ENCODE results near the gene CTH.

CTH gene

GRCh38 chr1:70438529-70438928 is 27.5 kb downstream of the CTH start:
- no peak overlapping the region for H3K4me3 ChIP-seq (ENCODE audit: low read depth, low read length)
- no peak overlapping the region for H3K27ac ChIP-seq
- H3K9me3 ChIP-seq (ENCODE audit: severe bottlenecking) = no peaks in the 10 kb centered on the region
- H3K36me3 ChIP-seq = peaks cover 24% of the 10 kb centered on the region
- DNase-seq = no peak
- no peaks in the 10 kb centered on the region for H3K27me3 ChIP-seq (ENCODE audit: insufficient read depth, low read depth, severe bottlenecking)
- no peak for TF ChIP-seq CTCF (IDR thresholded peaks at IDR 0.05; ENCODE audit: low read depth, low read length)

GRCh38 chr1:70440642-70441391 is 29.7 kb downstream of the CTH start:
- no peak for DNase-seq
- H3K27me3 ChIP-seq (ENCODE audit: insufficient read depth, low read depth, severe bottlenecking) = no peaks in the 10 kb centered on the region
- no peak overlapping the region for H3K27ac ChIP-seq
- peaks cover 11% of the 10 kb centered on the region; the same call in 1 of the 2 replicates for H3K36me3 ChIP-seq
- no peaks in the 10 kb centered on the region for H3K9me3 ChIP-seq (ENCODE audit: severe bottlenecking)
- H3K4me3 ChIP-seq (ENCODE audit: low read depth, low read length) = no peak overlapping the region
- no peak for TF ChIP-seq CTCF (IDR thresholded peaks at IDR 0.05; ENCODE audit: low read depth, low read length)

- Histone ChIP-seq H3K4me3 (ENCODE audit: low read depth, low read length) (no peak overlapping the region), H3K27me3 (ENCODE audit: insufficient read depth, low read depth, severe bottlenecking) (no peaks in the 10 kb centered on the region), H3K27ac (no peak overlapping the region), H3K36me3 (peaks cover 11% of the 10 kb centered on the region; the same call in 1 of the 2 replicates), H3K9me3 (ENCODE audit: severe bottlenecking) (no peaks in the 10 kb centered on the region)
- TF ChIP-seq CTCF (IDR thresholded peaks at IDR 0.05; ENCODE audit: low read depth, low read length) = no peak
- DNase-seq = no peak
Measured at GRCh38 chr1:70441392-70442035, 30.4 kb downstream of the CTH start.

GRCh38 chr1:70442490-70442889 is 31.4 kb downstream of the CTH start:
- Histone ChIP-seq H3K9me3 (ENCODE audit: severe bottlenecking) (no peaks in the 10 kb centered on the region), H3K27me3 (ENCODE audit: insufficient read depth, low read depth, severe bottlenecking) (no peaks in the 10 kb centered on the region), H3K36me3 (peaks cover 6% of the 10 kb centered on the region; the same call in 1 of the 2 replicates), H3K27ac (no peak overlapping the region), H3K4me3 (ENCODE audit: low read depth, low read length) (no peak overlapping the region)
- no peak for TF ChIP-seq CTCF (IDR thresholded peaks at IDR 0.05; ENCODE audit: low read depth, low read length)
- DNase-seq = no peak

- no peak for DNase-seq
- H3K27ac ChIP-seq = no peak overlapping the region
- no peaks in the 10 kb centered on the region for H3K27me3 ChIP-seq (ENCODE audit: insufficient read depth, low read depth, severe bottlenecking)
- H3K9me3 ChIP-seq (ENCODE audit: severe bottlenecking) = no peaks in the 10 kb centered on the region
- no peak overlapping the region for H3K4me3 ChIP-seq (ENCODE audit: low read depth, low read length)
- H3K36me3 ChIP-seq = no peaks in the 10 kb centered on the region
- TF ChIP-seq CTCF (IDR thresholded peaks at IDR 0.05; ENCODE audit: low read depth, low read length) = no peak
Measured at GRCh38 chr1:70443739-70444138, 32.7 kb downstream of the CTH start.

All from WERI-Rb-1 (cell line).